IMR-90 (cell line): ENCODE data around the gene ERN1. TPM values are rescaled to one million over a fixed set of nuclear protein-coding genes. Genes with fewer than 3 reads are reported as not detected.

Experiments
- ATAC-seq: fragments of 200-7000 bp; cut with Tn5 transposase; 2 replicates; pipeline ENCODE4 v1.9.1; 2020; ENCODE audit warnings: low read depth, mild to moderate bottlenecking, moderate library complexity
- BruUV-seq: library from RNA; stranded (reverse); fragments of 400-500 nt; replicated peaks from 2 replicates; lab custom pipeline; 2021; lab: Mats Ljungman, UMichigan
- CTCF ChIA-PET: fragments of 300-600 bp; formaldehyde crosslinking; extraction: SDS; loops from one replicate; lab custom pipeline; 2021; ENCODE audit warnings: antibody characterized with exemption; lab: Yijun Ruan, JAX
- POLR2A ChIA-PET: fragments of 300-600 bp; sonication (Branson Sonifier 250); formaldehyde crosslinking; loops from one replicate; lab custom pipeline; 2022; ENCODE audit warnings: antibody characterized with exemption; ENCODE audit not compliant: unreplicated experiment; lab: Charles Lee
- DNase-seq: peaks from one replicate; pipeline ENCODE4 v3.0.0; 2013
- H2AFZ ChIP-seq: replicated peaks from 2 replicates; pipeline ENCODE3; 2013; ENCODE audit warnings: low read length, mild to moderate bottlenecking; ENCODE audit not compliant: poor library complexity
- H2AK5ac ChIP-seq: 2 replicates; pipeline ENCODE4 v1.6.1; 2013; ENCODE audit warnings: low read depth, low read length, inconsistent platforms
- H2AK9ac ChIP-seq: replicated peaks from 2 replicates; pipeline ENCODE3; 2013; ENCODE audit warnings: mild to moderate bottlenecking, low read depth, low read length, moderate library complexity; ENCODE audit not compliant: poor library complexity
- H2BK120ac ChIP-seq: 2 replicates; pipeline ENCODE4 v1.6.1; 2013; ENCODE audit warnings: low read depth, low read length, inconsistent platforms
- H2BK15ac ChIP-seq: 3 replicates; pipeline ENCODE4 v1.6.1; 2013; ENCODE audit warnings: low read depth, low read length, inconsistent platforms
- H2BK20ac ChIP-seq: 2 replicates; pipeline ENCODE4 v1.6.1; 2013; ENCODE audit warnings: low read depth, mild to moderate bottlenecking, inconsistent platforms, low read length, moderate library complexity
- H2BK5ac ChIP-seq: 2 replicates; pipeline ENCODE4 v1.6.1; 2013; ENCODE audit warnings: mild to moderate bottlenecking, low read depth, low read length, inconsistent platforms; ENCODE audit not compliant: poor library complexity, severe bottlenecking
- H3K14ac ChIP-seq: replicated peaks from 2 replicates; pipeline ENCODE4 v1.6.1; 2013; ENCODE audit warnings: low read depth, low read length, inconsistent platforms
- H3K18ac ChIP-seq: 2 replicates; pipeline ENCODE4 v1.6.1; 2013; ENCODE audit warnings: low read depth, low read length, control low read depth
- H3K23ac ChIP-seq: 2 replicates; pipeline ENCODE4 v1.6.1; 2013; ENCODE audit warnings: low read depth, low read length, inconsistent platforms
- H3K27ac ChIP-seq: 2 replicates; pipeline ENCODE4 v1.5.1; 2013; ENCODE audit warnings: mild to moderate bottlenecking, control low read depth, low read length; ENCODE audit not compliant: insufficient read depth
- H3K27me3 ChIP-seq: 2 replicates; pipeline ENCODE4 v1.6.1; 2013; ENCODE audit warnings: low read length; ENCODE audit not compliant: control insufficient read depth, insufficient read depth
- H3K36me3 ChIP-seq: 2 replicates; pipeline ENCODE4 v1.6.1; 2013; ENCODE audit warnings: low read length, mixed read lengths; ENCODE audit not compliant: control insufficient read depth, insufficient read depth
- H3K4ac ChIP-seq: 2 replicates; pipeline ENCODE4 v1.6.1; 2013; ENCODE audit warnings: low read depth, low read length, inconsistent platforms
- H3K4me1 ChIP-seq: 2 replicates; pipeline ENCODE4 v1.6.1; 2013; ENCODE audit warnings: low read length, mixed read lengths; ENCODE audit not compliant: control insufficient read depth, insufficient read depth
- H3K4me2 ChIP-seq: 2 replicates; pipeline ENCODE4 v1.6.1; 2013; ENCODE audit warnings: low read depth, mild to moderate bottlenecking, control low read depth, low read length, moderate library complexity
- H3K4me3 ChIP-seq: 2 replicates; pipeline ENCODE4 v1.5.1; 2013; ENCODE audit warnings: low read depth, mild to moderate bottlenecking, control low read depth, low read length, moderate library complexity; ENCODE audit not compliant: insufficient read depth
- H3K56ac ChIP-seq: 2 replicates; pipeline ENCODE4 v1.6.1; 2013; ENCODE audit warnings: low read length, inconsistent platforms; ENCODE audit not compliant: insufficient read depth; ENCODE audit errors: extremely low read depth
- H3K79me1 ChIP-seq, 2 experiments: 2 replicates each; pipeline ENCODE4 v1.6.1; 2013; ENCODE audit warnings: low read length in 2 of 2, inconsistent platforms in 1 of 2, low read depth in 1 of 2
- H3K9ac ChIP-seq: 2 replicates; pipeline ENCODE4 v1.6.1; 2013; ENCODE audit warnings: low read depth, low read length, control low read depth
- H3K9me1 ChIP-seq: 2 replicates; pipeline ENCODE4 v1.6.1; 2013; ENCODE audit warnings: low read length, inconsistent platforms; ENCODE audit not compliant: insufficient read depth
- H3K9me3 ChIP-seq: 2 replicates; pipeline ENCODE4 v1.6.1; 2013; ENCODE audit warnings: low read length; ENCODE audit not compliant: control insufficient read depth, insufficient read depth
- H4K20me1 ChIP-seq: 2 replicates; pipeline ENCODE4 v1.6.1; 2013; ENCODE audit warnings: low read length, inconsistent platforms; ENCODE audit not compliant: insufficient read depth
- H4K5ac ChIP-seq: 2 replicates; pipeline ENCODE4 v1.6.1; 2013; ENCODE audit warnings: mild to moderate bottlenecking, low read depth, low read length, control low read depth
- H4K8ac ChIP-seq, 2 experiments: 2 replicates each; pipeline ENCODE4 v1.6.1; 2013; ENCODE audit warnings: low read depth in 2 of 2, low read length in 2 of 2, control low read depth in 1 of 2, inconsistent platforms in 1 of 2
- H4K91ac ChIP-seq: 2 replicates; pipeline ENCODE4 v1.6.1; 2013; ENCODE audit warnings: low read depth, low read length, inconsistent platforms; ENCODE audit not compliant: insufficient read depth
- BHLHE40 ChIP-seq: fragments of 150-350 bp; IDR thresholded peaks from 2 replicates; pipeline ENCODE4 v1.6.1; 2016; ENCODE audit warnings: mild to moderate bottlenecking, low read depth, low read length
- CEBPB ChIP-seq: IDR thresholded peaks from 2 replicates; pipeline ENCODE4 v1.6.1; 2012; ENCODE audit warnings: low read depth, low read length, improper control_type of control experiment
- CHD1 ChIP-seq: IDR thresholded peaks from 2 replicates; pipeline ENCODE4 v1.6.1; 2012; ENCODE audit warnings: low read depth, low read length, improper control_type of control experiment
- FOS ChIP-seq: fragments of 150-350 bp; IDR thresholded peaks from 2 replicates; pipeline ENCODE4 v1.6.1; 2016; ENCODE audit warnings: low read depth, low read length
- MAFK ChIP-seq: IDR thresholded peaks from 2 replicates; pipeline ENCODE4 v1.6.1; 2012; ENCODE audit warnings: low read depth, low read length, improper control_type of control experiment
- MAZ ChIP-seq: IDR thresholded peaks from 2 replicates; pipeline ENCODE4 v1.6.1; 2012; ENCODE audit warnings: low read depth, mild to moderate bottlenecking, low read length, improper control_type of control experiment, moderate library complexity, borderline replicate concordance
- MXI1 ChIP-seq: IDR thresholded peaks from 2 replicates; pipeline ENCODE4 v1.6.1; 2012; ENCODE audit warnings: low read depth, mild to moderate bottlenecking, low read length, moderate library complexity, borderline replicate concordance
- NFE2L2 ChIP-seq: fragments of 150-350 bp; IDR thresholded peaks from 2 replicates; pipeline ENCODE4 v1.6.1; 2016; ENCODE audit warnings: low read depth, mild to moderate bottlenecking, low read length
- POLR2A ChIP-seq: IDR thresholded peaks from 2 replicates; pipeline ENCODE4 v1.6.1; 2012; ENCODE audit warnings: mild to moderate bottlenecking, low read depth, low read length
- RAD21 ChIP-seq: IDR thresholded peaks from 2 replicates; pipeline ENCODE4 v1.6.1; 2012; ENCODE audit warnings: low read length, improper control_type of control experiment
- RCOR1 ChIP-seq: IDR thresholded peaks from 2 replicates; pipeline ENCODE4 v1.6.1; 2012; ENCODE audit warnings: mild to moderate bottlenecking, low read length, improper control_type of control experiment; ENCODE audit not compliant: insufficient replicate concordance
- RFX5 ChIP-seq: IDR thresholded peaks from 2 replicates; pipeline ENCODE4 v1.8.0; 2012; ENCODE audit warnings: low read depth, mild to moderate bottlenecking, low read length, moderate library complexity
- SMC3 ChIP-seq: fragments of 150-350 bp; IDR thresholded peaks from 2 replicates; pipeline ENCODE4 v1.6.1; 2016; ENCODE audit warnings: low read depth, mild to moderate bottlenecking, antibody characterized with exemption, low read length, moderate library complexity
- WGBS, 2 experiments: methylation state at CpG; one replicate each; pipeline versions ENCODE4 v1.1.5 to v1.1.7; 2013; ENCODE audit warnings: missing lambda C conversion rate in 2 of 2; ENCODE audit not compliant: insufficient read length in 1 of 2; ENCODE audit errors: extremely low coverage in 2 of 2; 5-methylcytosine and 5-hydroxymethylcytosine counted together
- dilution Hi-C: fragments of 300-500 bp; cut with HindIII; formaldehyde crosslinking; loops from one replicate; pipeline ENCODE4 v1.14.3; 2018; ENCODE audit warnings: low sequenced_read_pairs; ENCODE audit not compliant: unreplicated experiment
- in situ Hi-C: fragments of 300-500 bp; cut with MboI; formaldehyde crosslinking; loops from 3 replicates; pipeline ENCODE4 v1.14.3; 2019; ENCODE audit warnings: low sequenced_read_pairs, inconsistent platforms, mixed read lengths
- intact Hi-C: fragments of 100-400 bp; cut with micrococcal nuclease; formaldehyde crosslinking; loops from 2 replicates; pipeline ENCODE4 v1.10.0; 2022
- polyA plus RNA-seq, 3 experiments: library from polyadenylated mRNA; depleted of rRNA; stranded (reverse); fragments of >200 nt; gene quantifications; 2 replicates each; pipeline ENCODE4 v1.2.3, GENCODE V29; 2012; ENCODE audit warnings: low replicate concordance in 1 of 3
- total RNA-seq: library from RNA; depleted of rRNA; stranded (reverse); fragments of >200 nt; gene quantifications from 2 replicates; pipeline ENCODE4 v1.2.3, GENCODE V29; 2012
- TF ChIP-seq, protein P1 (sequence below): fragments of 150-350 bp; IDR thresholded peaks from 2 replicates; pipeline ENCODE4 v1.6.1; 2017; ENCODE audit warnings: mild to moderate bottlenecking, antibody characterized with exemption, low read length, low read depth
- TF ChIP-seq, protein P2 (sequence below): fragments of 150-350 bp; IDR thresholded peaks from 2 replicates; pipeline ENCODE4 v1.6.1; 2016; ENCODE audit warnings: low read depth, mild to moderate bottlenecking, low read length, moderate library complexity, borderline replicate concordance
- TF ChIP-seq, protein P3 (sequence below): conservative IDR thresholded peaks from 2 replicates; pipeline ENCODE4 v1.5.1; 2012; ENCODE audit warnings: mild to moderate bottlenecking, low read depth, low read length, improper control_type of control experiment

ERN1 gene
- total and polyA plus RNA-seq, 2 of the 4 experiments (the other 2 are of a cell fraction): 2.7 to 4.1 TPM

DNA sequence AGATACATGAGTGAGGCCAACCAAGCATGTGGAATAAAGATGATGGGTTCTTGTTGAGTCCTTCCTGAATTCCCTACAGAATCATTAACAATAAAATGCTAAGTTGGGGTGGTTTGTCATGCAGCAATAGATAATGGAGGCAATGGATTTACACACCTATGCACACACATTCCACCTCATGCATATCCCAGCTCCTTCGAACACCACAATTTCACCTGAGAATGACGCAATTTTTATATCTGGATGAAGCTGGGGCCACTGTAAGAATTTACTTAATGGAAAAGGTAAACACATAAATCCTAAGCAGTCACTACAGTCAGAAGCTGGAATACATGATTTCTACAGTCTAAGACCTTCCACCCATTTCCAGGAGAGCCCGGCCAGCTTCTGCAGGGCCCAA is 59.7 kb downstream of the ERN1 start:
- H3K9ac ChIP-seq: no peak overlapping the region
- no peaks in the 10 kb centered on the region for H4K20me1 ChIP-seq
- dilution Hi-C loops: no loop called here
- no peak overlapping the region for H2BK15ac ChIP-seq
- ChIA-PET POLR2A (no interaction called here), CTCF (no interaction called here)
- H3K56ac ChIP-seq: no peak overlapping the region
- H2BK20ac ChIP-seq: no peak overlapping the region
- ATAC-seq: no peak
- H3K14ac ChIP-seq: no peak overlapping the region
- whole genome bisulfite sequencing, 2 experiments: no CpG with 5 or more reads among the region's 3 CpGs
- intact Hi-C loops: no loop called here
- H3K4me2 ChIP-seq: no peak overlapping the region
- H3K27me3 ChIP-seq: no peaks in the 10 kb centered on the region
- H3K27ac ChIP-seq: no peak overlapping the region
- in situ Hi-C loops: no loop called here
- no TSS peak for BruUV-seq
- H3K18ac ChIP-seq: no peak overlapping the region
- H3K9me3 ChIP-seq: peaks cover 14% of the 10 kb centered on the region
- no peak overlapping the region for H2BK5ac ChIP-seq
- no peak overlapping the region for H2BK120ac ChIP-seq
- H3K23ac ChIP-seq: no peak overlapping the region
- 0 out of 4 replicates have a peak, but pooled peaks cover 0 to 3% of the 10 kb centered on the region in 2 experiments for H3K79me1 ChIP-seq
- peaks cover 3% of the 10 kb centered on the region; the same call in 1 of the 2 replicates for H3K9me1 ChIP-seq
- no peak overlapping the region for H4K91ac ChIP-seq
- no peak overlapping the region for H4K5ac ChIP-seq
- peaks cover 10% of the 10 kb centered on the region for H3K4me1 ChIP-seq
- peaks cover 24% of the 10 kb centered on the region for H3K36me3 ChIP-seq
- H2AK5ac ChIP-seq: no peak overlapping the region
- no peak overlapping the region for H3K4ac ChIP-seq
- H2AFZ ChIP-seq: no peak overlapping the region
- no peak overlapping the region for H2AK9ac ChIP-seq
- H4K8ac ChIP-seq: no peak overlapping the region
- no peak overlapping the region for H3K4me3 ChIP-seq
- DNase-seq: no peak
- TF ChIP-seq, protein P1, sequence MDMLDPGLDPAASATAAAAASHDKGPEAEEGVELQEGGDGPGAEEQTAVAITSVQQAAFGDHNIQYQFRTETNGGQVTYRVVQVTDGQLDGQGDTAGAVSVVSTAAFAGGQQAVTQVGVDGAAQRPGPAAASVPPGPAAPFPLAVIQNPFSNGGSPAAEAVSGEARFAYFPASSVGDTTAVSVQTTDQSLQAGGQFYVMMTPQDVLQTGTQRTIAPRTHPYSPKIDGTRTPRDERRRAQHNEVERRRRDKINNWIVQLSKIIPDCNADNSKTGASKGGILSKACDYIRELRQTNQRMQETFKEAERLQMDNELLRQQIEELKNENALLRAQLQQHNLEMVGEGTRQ: no peak
- no peak for TF ChIP-seq RFX5
- no peak for TF ChIP-seq BHLHE40
- TF ChIP-seq RAD21: no peak
- TF ChIP-seq POLR2A: no peak
- TF ChIP-seq NFE2L2: no peak
- TF ChIP-seq FOS: no peak
- TF ChIP-seq MAZ: no peak
- no peak for TF ChIP-seq MXI1
- TF ChIP-seq, protein P2, sequence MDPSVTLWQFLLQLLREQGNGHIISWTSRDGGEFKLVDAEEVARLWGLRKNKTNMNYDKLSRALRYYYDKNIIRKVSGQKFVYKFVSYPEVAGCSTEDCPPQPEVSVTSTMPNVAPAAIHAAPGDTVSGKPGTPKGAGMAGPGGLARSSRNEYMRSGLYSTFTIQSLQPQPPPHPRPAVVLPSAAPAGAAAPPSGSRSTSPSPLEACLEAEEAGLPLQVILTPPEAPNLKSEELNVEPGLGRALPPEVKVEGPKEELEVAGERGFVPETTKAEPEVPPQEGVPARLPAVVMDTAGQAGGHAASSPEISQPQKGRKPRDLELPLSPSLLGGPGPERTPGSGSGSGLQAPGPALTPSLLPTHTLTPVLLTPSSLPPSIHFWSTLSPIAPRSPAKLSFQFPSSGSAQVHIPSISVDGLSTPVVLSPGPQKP: no peak
- TF ChIP-seq CHD1: no peak
- TF ChIP-seq MAFK: no peak
- no peak for TF ChIP-seq SMC3
- TF ChIP-seq RCOR1: no peak
- TF ChIP-seq CEBPB: no peak
- TF ChIP-seq, protein P3, sequence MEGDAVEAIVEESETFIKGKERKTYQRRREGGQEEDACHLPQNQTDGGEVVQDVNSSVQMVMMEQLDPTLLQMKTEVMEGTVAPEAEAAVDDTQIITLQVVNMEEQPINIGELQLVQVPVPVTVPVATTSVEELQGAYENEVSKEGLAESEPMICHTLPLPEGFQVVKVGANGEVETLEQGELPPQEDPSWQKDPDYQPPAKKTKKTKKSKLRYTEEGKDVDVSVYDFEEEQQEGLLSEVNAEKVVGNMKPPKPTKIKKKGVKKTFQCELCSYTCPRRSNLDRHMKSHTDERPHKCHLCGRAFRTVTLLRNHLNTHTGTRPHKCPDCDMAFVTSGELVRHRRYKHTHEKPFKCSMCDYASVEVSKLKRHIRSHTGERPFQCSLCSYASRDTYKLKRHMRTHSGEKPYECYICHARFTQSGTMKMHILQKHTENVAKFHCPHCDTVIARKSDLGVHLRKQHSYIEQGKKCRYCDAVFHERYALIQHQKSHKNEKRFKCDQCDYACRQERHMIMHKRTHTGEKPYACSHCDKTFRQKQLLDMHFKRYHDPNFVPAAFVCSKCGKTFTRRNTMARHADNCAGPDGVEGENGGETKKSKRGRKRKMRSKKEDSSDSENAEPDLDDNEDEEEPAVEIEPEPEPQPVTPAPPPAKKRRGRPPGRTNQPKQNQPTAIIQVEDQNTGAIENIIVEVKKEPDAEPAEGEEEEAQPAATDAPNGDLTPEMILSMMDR: no peak
